Mesenchymal stem cell (in vitro differentiated cells and primary cell): Measurements from ENCODE around the gene NTHL1.

Experiments used
- DNase-seq: peaks from one replicate; pipeline ENCODE4 v3.0.0-alpha.2; 2013
- H2AFZ ChIP-seq: one replicate; pipeline ENCODE4 v1.6.1; 2013; ENCODE audit warnings: low read depth, mild to moderate bottlenecking, control low read depth, inconsistent platforms, low read length, moderate library complexity
- H2AK5ac ChIP-seq: 2 replicates; pipeline ENCODE4 v1.6.1; 2013; ENCODE audit warnings: low read length, moderate library complexity, mild to moderate bottlenecking, inconsistent platforms; ENCODE audit not compliant: severe bottlenecking
- H2BK120ac ChIP-seq: one replicate; pipeline ENCODE4 v1.6.1; 2013; ENCODE audit warnings: low read depth, mild to moderate bottlenecking, inconsistent platforms, low read length, moderate library complexity
- H2BK12ac ChIP-seq, 2 experiments: one replicate each; pipeline ENCODE4 v1.6.1; 2013; ENCODE audit warnings: inconsistent platforms in 2 of 2, low read length in 2 of 2, mild to moderate bottlenecking in 2 of 2, moderate library complexity in 2 of 2, control low read depth in 1 of 2
- H2BK15ac ChIP-seq: one replicate; pipeline ENCODE4 v1.6.1; 2013; ENCODE audit warnings: mild to moderate bottlenecking, low read depth, inconsistent platforms; ENCODE audit not compliant: poor library complexity, severe bottlenecking
- H2BK5ac ChIP-seq: 2 replicates; pipeline ENCODE4 v1.6.1; 2013; ENCODE audit warnings: low read depth, mild to moderate bottlenecking, low read length, control low read depth, inconsistent platforms; ENCODE audit not compliant: poor library complexity, severe bottlenecking
- H3K14ac ChIP-seq, 2 experiments: one replicate each; pipeline ENCODE4 v1.6.1; 2013; ENCODE audit warnings: inconsistent platforms in 2 of 2, low read length in 2 of 2, control low read depth in 1 of 2, mild to moderate bottlenecking in 1 of 2, moderate library complexity in 1 of 2
- H3K18ac ChIP-seq, 2 experiments: one replicate each; pipeline ENCODE4 v1.6.1; 2013; ENCODE audit warnings: inconsistent platforms in 2 of 2, low read length in 2 of 2, control low read depth in 1 of 2, low read depth in 1 of 2, mild to moderate bottlenecking in 1 of 2
- H3K23ac ChIP-seq, 2 experiments: one replicate each; pipeline ENCODE4 v1.6.1; 2013; ENCODE audit warnings: inconsistent platforms in 2 of 2, low read length in 2 of 2, mild to moderate bottlenecking in 2 of 2, moderate library complexity in 2 of 2, control low read depth in 1 of 2
- H3K27ac ChIP-seq: 2 replicates; pipeline ENCODE4 v1.5.1; 2013; ENCODE audit warnings: mild to moderate bottlenecking, moderate library complexity, low read length, control low read depth, inconsistent platforms; ENCODE audit not compliant: poor library complexity, severe bottlenecking
- H3K27me3 ChIP-seq, 2 experiments: 2 replicates each; pipeline versions ENCODE4 v1.6.1 to v1.7.0; 2013; ENCODE audit warnings: low read length in 2 of 2, mild to moderate bottlenecking in 2 of 2, moderate library complexity in 2 of 2, control low read depth in 1 of 2, inconsistent platforms in 1 of 2; ENCODE audit not compliant: control insufficient read depth in 1 of 2, insufficient read depth in 1 of 2
- H3K36me3 ChIP-seq, 2 experiments: 2 replicates each; pipeline versions ENCODE4 v1.6.1 to v1.7.0; 2013; ENCODE audit warnings: low read length in 2 of 2, control low read depth in 1 of 2, inconsistent platforms in 1 of 2, low read depth in 1 of 2, mild to moderate bottlenecking in 1 of 2; ENCODE audit not compliant: insufficient read depth in 2 of 2, control insufficient read depth in 1 of 2
- H3K4ac ChIP-seq, 2 experiments: one replicate each; pipeline ENCODE4 v1.6.1; 2013; ENCODE audit warnings: inconsistent platforms in 2 of 2, low read length in 2 of 2, mild to moderate bottlenecking in 2 of 2, moderate library complexity in 2 of 2, control low read depth in 1 of 2, low read depth in 1 of 2
- H3K4me1 ChIP-seq: 2 replicates; pipeline ENCODE4 v1.6.1; 2013; ENCODE audit warnings: low read depth, low read length, control low read depth; ENCODE audit not compliant: control insufficient read depth, insufficient read depth
- H3K4me2 ChIP-seq: 2 replicates; pipeline ENCODE4 v1.6.1; 2013; ENCODE audit warnings: low read length, mild to moderate bottlenecking, inconsistent platforms; ENCODE audit not compliant: poor library complexity, severe bottlenecking
- H3K4me3 ChIP-seq, 2 experiments: 2 replicates each; pipeline versions ENCODE4 v1.5.1 to v1.7.0; 2013; ENCODE audit warnings: low read length in 2 of 2, mild to moderate bottlenecking in 2 of 2, control low read depth in 1 of 2, low read depth in 1 of 2; ENCODE audit not compliant: insufficient read depth in 1 of 2
- H3K79me1 ChIP-seq: replicated peaks from 2 replicates; pipeline ENCODE4 v1.6.1; 2013; ENCODE audit warnings: mild to moderate bottlenecking, control low read depth, low read length, inconsistent platforms; ENCODE audit not compliant: poor library complexity, severe bottlenecking
- H3K9ac ChIP-seq: 2 replicates; pipeline ENCODE4 v1.7.0; 2013; ENCODE audit warnings: mild to moderate bottlenecking, low read length, moderate library complexity
- H3K9me3 ChIP-seq: 2 replicates; pipeline ENCODE4 v1.7.0; 2013; ENCODE audit warnings: mild to moderate bottlenecking, low read length; ENCODE audit not compliant: control insufficient read depth
- H4K8ac ChIP-seq: one replicate; pipeline ENCODE4 v1.6.1; 2013; ENCODE audit warnings: inconsistent platforms, mild to moderate bottlenecking, low read length, moderate library complexity
- H4K91ac ChIP-seq: one replicate; pipeline ENCODE4 v1.6.1; 2013; ENCODE audit warnings: mild to moderate bottlenecking, low read length, inconsistent platforms
- WGBS: methylation state at CpG from one replicate; pipeline ENCODE4 v1.1.7; 2013; ENCODE audit warnings: mixed read lengths; 5-methylcytosine and 5-hydroxymethylcytosine counted together

Gene NTHL1

GRCh38 chr16:2062801-2063200, 15.2 kb upstream of the NTHL1 start:
- Histone ChIP-seq H3K9me3 (no peaks in the 10 kb centered on the region), H3K27ac (no peak overlapping the region), H2AK5ac (no peak overlapping the region), H3K4me2 (no peak overlapping the region), H3K4me1 (peaks cover 17% of the 10 kb centered on the region), H2BK15ac (no peak overlapping the region), H4K8ac (no peak overlapping the region), H3K79me1 (peaks cover 17% of the 10 kb centered on the region), H3K23ac (no peak overlapping the region), H3K4me3 (no peak overlapping the region), H3K36me3 (peaks cover 71 to 86% of the 10 kb centered on the region in 2 experiments), H2AFZ (no peak overlapping the region), H2BK120ac (no peak overlapping the region), H3K4ac (no peak overlapping the region), H2BK12ac (no peak overlapping the region), H3K18ac (no peak overlapping the region), H4K91ac (no peak overlapping the region), H3K27me3 (no peaks in the 10 kb centered on the region), H3K14ac (no peak overlapping the region), H2BK5ac (no peak overlapping the region), H3K9ac (no peak overlapping the region)
- 98% methylated on average over 28 of the region's 28 CpGs for WGBS
- DNase-seq = no peak

- Histone ChIP-seq H3K4me1 (peaks cover 23% of the 10 kb centered on the region), H3K27ac (no peak overlapping the region), H2AK5ac (no peak overlapping the region), H2BK15ac (no peak overlapping the region), H3K9me3 (no peaks in the 10 kb centered on the region), H3K4ac (no peak overlapping the region), H4K8ac (no peak overlapping the region), H3K4me2 (no peak overlapping the region), H3K14ac (no peak overlapping the region), H2AFZ (no peak overlapping the region), H3K4me3 (no peak overlapping the region), H3K18ac (no peak overlapping the region), H3K36me3 (peaks cover 71 to 85% of the 10 kb centered on the region in 2 experiments), H2BK12ac (no peak overlapping the region), H2BK5ac (no peak overlapping the region), H2BK120ac (no peak overlapping the region), H4K91ac (no peak overlapping the region), H3K23ac (no peak overlapping the region), H3K79me1 (peaks cover 21% of the 10 kb centered on the region), H3K9ac (no peak overlapping the region), H3K27me3 (no peaks in the 10 kb centered on the region)
- WGBS = 95% methylated on average over 13 of the region's 13 CpGs
- no peak for DNase-seq
Measured at GRCh38 chr16:2061526-2061925, 13.9 kb upstream of the NTHL1 start.

- Histone ChIP-seq H3K36me3 (peaks cover 69 to 85% of the 10 kb centered on the region in 2 experiments), H2BK12ac (no peak overlapping the region), H3K14ac (no peak overlapping the region), H2BK5ac (no peak overlapping the region), H3K23ac (no peak overlapping the region), H3K27me3 (no peaks in the 10 kb centered on the region), H3K4ac (no peak overlapping the region), H2AK5ac (no peak overlapping the region), H2BK15ac (no peak overlapping the region), H2AFZ (no peak overlapping the region), H3K9ac (no peak overlapping the region), H3K18ac (no peak overlapping the region), H3K4me2 (no peak overlapping the region), H3K4me3 (no peak overlapping the region), H4K8ac (no peak overlapping the region), H3K79me1 (peaks cover 19% of the 10 kb centered on the region), H3K4me1 (peaks cover 28% of the 10 kb centered on the region), H4K91ac (no peak overlapping the region), H2BK120ac (no peak overlapping the region), H3K27ac (no peak overlapping the region), H3K9me3 (no peaks in the 10 kb centered on the region)
- 96% methylated on average over 18 of the region's 18 CpGs for WGBS
- DNase-seq = no peak
Measured at GRCh38 chr16:2061023-2061422, 13.4 kb upstream of the NTHL1 start.

GRCh38 chr16:2060346-2060745, 12.7 kb upstream of the NTHL1 start:
- Histone ChIP-seq H3K27me3 (no peaks in the 10 kb centered on the region), H2AFZ (no peak overlapping the region), H2BK15ac (no peak overlapping the region), H3K9me3 (no peaks in the 10 kb centered on the region), H3K36me3 (peaks cover 63 to 80% of the 10 kb centered on the region in 2 experiments), H3K4me3 (no peak overlapping the region), H3K4me2 (no peak overlapping the region), H3K27ac (no peak overlapping the region), H2BK5ac (no peak overlapping the region), H3K4ac (no peak overlapping the region), H4K8ac (no peak overlapping the region), H3K79me1 (peaks cover 18% of the 10 kb centered on the region), H3K23ac (no peak overlapping the region), H2BK120ac (no peak overlapping the region), H2AK5ac (no peak overlapping the region), H4K91ac (no peak overlapping the region), H3K4me1 (peaks cover 26% of the 10 kb centered on the region), H3K9ac (no peak overlapping the region), H3K18ac (no peak overlapping the region), H2BK12ac (no peak overlapping the region), H3K14ac (no peak overlapping the region)
- WGBS = 93% methylated on average over 17 of the region's 17 CpGs
- DNase-seq = no peak
